HG03457 (cell line): ENCODE measurements around the gene TMEM132D.

Experiments used
- ATAC-seq: cut with Tn5 transposase; IDR thresholded peaks from one replicate; pipeline ENCODE4 v1.9.1; 2021; ENCODE audit warnings: moderate number of reproducible peaks; ENCODE audit not compliant: unreplicated experiment

TMEM132D gene

GRCh38 chr12:129873833-129874208, 30.0 kb downstream of the TMEM132D start:
- no peak for ATAC-seq

GRCh38 chr12:129873111-129873832, 30.6 kb downstream of the TMEM132D start:
- ATAC-seq, result no peak

GRCh38 chr12:129871991-129872972, 31.5 kb downstream of the TMEM132D start:
- ATAC-seq, result no peak

GRCh38 chr12:129870796-129871195, 33.0 kb downstream of the TMEM132D start:
- ATAC-seq, result no peak

- no peak for ATAC-seq
These were observed 33.7 kb downstream of the TMEM132D start for GRCh38 chr12:129870136-129870535.

- ATAC-seq, result no peak
These were observed 35.2 kb downstream of the TMEM132D start for GRCh38 chr12:129868575-129868974.

- no peak for ATAC-seq
These were observed 39.9 kb downstream of the TMEM132D start for GRCh38 chr12:129863938-129864337.

GRCh38 chr12:129862561-129863175, 41.2 kb downstream of the TMEM132D start:
- ATAC-seq, result no peak

- no peak for ATAC-seq
These were observed 41.9 kb downstream of the TMEM132D start for GRCh38 chr12:129861951-129862350.

- no peak for ATAC-seq
These were observed 49.2 kb downstream of the TMEM132D start for GRCh38 chr12:129854591-129854990.

- no peak for ATAC-seq
These were observed 52.5 kb downstream of the TMEM132D start for GRCh38 chr12:129851296-129851695.

GRCh38 chr12:129848876-129849275, 54.9 kb downstream of the TMEM132D start:
- ATAC-seq, result no peak

- ATAC-seq, result no peak
These were observed 56.8 kb downstream of the TMEM132D start for GRCh38 chr12:129847063-129847462.

- no peak for ATAC-seq
These were observed 59.1 kb downstream of the TMEM132D start for GRCh38 chr12:129844662-129845220.

GRCh38 chr12:129841251-129841650, 62.6 kb downstream of the TMEM132D start:
- ATAC-seq, result no peak

- no peak for ATAC-seq
These were observed 63.5 kb downstream of the TMEM132D start for GRCh38 chr12:129840145-129840884.

GRCh38 chr12:129839679-129840078, 64.1 kb downstream of the TMEM132D start:
- no peak for ATAC-seq

- no peak for ATAC-seq
These were observed 72.5 kb downstream of the TMEM132D start for GRCh38 chr12:129831294-129831693.

GRCh38 chr12:129830796-129831195, 73.0 kb downstream of the TMEM132D start:
- ATAC-seq, result no peak

GRCh38 chr12:129827866-129828384, 75.9 kb downstream of the TMEM132D start:
- ATAC-seq, result no peak
